ENCODE measurements around the gene KCTD7. TPM values are rescaled to one million over a fixed set of nuclear protein-coding genes. Genes with fewer than 3 reads are reported as not detected.

KCTD7 gene
- total and polyA plus RNA-seq, 10 of the 15 experiments (the other 5 are each of a cell fraction or from before 2014, with no cell fraction given), result 1.6 to 18.0 (median 9.4) TPM

- WGBS (ENCODE audit: insufficient coverage, insufficient replicate concordance, low lambda C conversion rate, missing lambda C conversion rate), result 91% methylated on average over 16 of the region's 16 CpGs
- TF ChIP-seq SRF (IDR thresholded peaks at IDR 0.05; ENCODE audit: low read depth in 2 of 2, low read length in 2 of 2) (no peak), POLR2A (IDR thresholded peaks at IDR 0.05; ENCODE audit: low read depth, low read length) (peak; percentile 34; the same call in 1 of the 2 replicates), PAX5 (IDR thresholded peaks at IDR 0.05; ENCODE audit: borderline replicate concordance, low read depth, low read length) (no peak), KDM1A (IDR thresholded peaks at IDR 0.05; ENCODE audit: borderline replicate concordance) (no peak), NFXL1 (IDR thresholded peaks at IDR 0.05; ENCODE audit: borderline replicate concordance) (no peak), SMARCA5 (IDR thresholded peaks at IDR 0.05) (no peak)
Observed at GRCh38 chr7:66662646-66663264, 34.1 kb downstream of the KCTD7 start.

GRCh38 chr7:66664590-66665293, 36.1 kb downstream of the KCTD7 start:
- Histone ChIP-seq H3K27ac (ENCODE audit: control insufficient read depth, insufficient read depth) (no peak overlapping the region), H3K27me3 (replicated peaks in 1 of 2; ENCODE audit: control insufficient read depth in 2 of 2, insufficient read depth in 2 of 2, low read length in 1 of 2) (no peaks in the 10 kb centered on the region), H3K79me2 (ENCODE audit: control insufficient read depth, insufficient read depth, low read length) (peaks cover 2% of the 10 kb centered on the region; the same call in 1 of the 2 replicates), H3K36me3 (ENCODE audit: control insufficient read depth in 2 of 2, insufficient read depth in 2 of 2, low read length in 1 of 2) (no peaks in the 10 kb centered on the region), H3K9ac (ENCODE audit: control insufficient read depth, insufficient read depth, low read length) (no peak overlapping the region), H3K4me2 (ENCODE audit: control insufficient read depth, insufficient read depth) (no peak overlapping the region), H2AFZ (ENCODE audit: control insufficient read depth, low read depth, low read length) (no peak overlapping the region), H3K4me3 (no peak overlapping the region), H3K4me1 (ENCODE audit: control insufficient read depth, insufficient read depth, low read length) (no peaks in the 10 kb centered on the region), H4K20me1 (ENCODE audit: control insufficient read depth, insufficient read depth) (no peaks in the 10 kb centered on the region), H3K9me3 (replicated peaks; ENCODE audit: control insufficient read depth, insufficient read depth, low read length) (no peaks in the 10 kb centered on the region; the same call in 2 of the 3 replicates)
- POLR2A ChIA-PET, result interaction anchor here (0.6 to 0.8 kb wide), 2 partner anchors 15 to 541 kb away, joined by 3 read pairs; no protein-coding TSS in a partner anchor
- ATAC-seq, result no peak
- intact Hi-C loops (cut with micrococcal nuclease; ENCODE audit: unreplicated experiment) (no loop called here), in situ Hi-C loops (cut with MboI) (no loop called here)
- BruUV-seq (replicated peaks), result no TSS peak
- no peak for FAIRE-seq
- SMC1A ChIA-PET (ENCODE audit: uncharacterized antibody, unreplicated experiment), result no interaction called here
- no peak for DNase-seq (ENCODE audit: low read depth, low spot score)
- RAD21 ChIA-PET (ENCODE audit: unreplicated experiment), result no interaction called here
- CTCF ChIA-PET, result no interaction called here
- 94% methylated on average over 24 of the region's 24 CpGs for WGBS (ENCODE audit: insufficient coverage, insufficient replicate concordance, low lambda C conversion rate, missing lambda C conversion rate)
- TF ChIP-seq ZNF217 (IDR thresholded peaks at IDR 0.05) (no peak), MLLT1 (IDR thresholded peaks at IDR 0.05) (no peak), EED (IDR thresholded peaks at IDR 0.05; ENCODE audit: low read depth) (no peak), TCF7 (IDR thresholded peaks at IDR 0.05; ENCODE audit: borderline replicate concordance) (no peak), PAX5 (IDR thresholded peaks at IDR 0.05; ENCODE audit: borderline replicate concordance, low read depth, low read length) (no peak), E4F1 (IDR thresholded peaks at IDR 0.05; ENCODE audit: borderline replicate concordance, partially characterized antibody) (no peak)

More at GRCh38 chr7:66662646-66663264, 34.1 kb downstream of the KCTD7 start:
- FAIRE-seq (no peak), ATAC-seq (no peak), DNase-seq (ENCODE audit: low read depth, low spot score) (no peak)
- no peak overlapping the region for H3K27ac ChIP-seq (ENCODE audit: control insufficient read depth, insufficient read depth)
- BruUV-seq (replicated peaks), result no TSS peak
- no peaks in the 10 kb centered on the region for H3K27me3 ChIP-seq (replicated peaks in 1 of 2; ENCODE audit: control insufficient read depth in 2 of 2, insufficient read depth in 2 of 2, low read length in 1 of 2)
- no peak overlapping the region for H3K4me2 ChIP-seq (ENCODE audit: control insufficient read depth, insufficient read depth)
- H3K36me3 ChIP-seq (ENCODE audit: control insufficient read depth in 2 of 2, insufficient read depth in 2 of 2, low read length in 1 of 2), result no peaks in the 10 kb centered on the region
- no peaks in the 10 kb centered on the region; the same call in 2 of the 3 replicates for H3K9me3 ChIP-seq (replicated peaks; ENCODE audit: control insufficient read depth, insufficient read depth, low read length)
- no peaks in the 10 kb centered on the region for H3K4me1 ChIP-seq (ENCODE audit: control insufficient read depth, insufficient read depth, low read length)
- POLR2A ChIA-PET, result interaction anchor here (0.7 kb wide), 1 partner anchor 52 kb away, joined by 3 read pairs; no protein-coding TSS in a partner anchor
- intact Hi-C loops (cut with micrococcal nuclease; ENCODE audit: unreplicated experiment), result no loop called here
- CTCF ChIA-PET, result no interaction called here
- SMC1A ChIA-PET (ENCODE audit: uncharacterized antibody, unreplicated experiment), result no interaction called here
- no peak overlapping the region for H3K9ac ChIP-seq (ENCODE audit: control insufficient read depth, insufficient read depth, low read length)
- H4K20me1 ChIP-seq (ENCODE audit: control insufficient read depth, insufficient read depth), result no peaks in the 10 kb centered on the region
- RAD21 ChIA-PET (ENCODE audit: unreplicated experiment), result no interaction called here
- peaks cover 2% of the 10 kb centered on the region for H3K79me2 ChIP-seq (ENCODE audit: control insufficient read depth, insufficient read depth, low read length)
- no peak overlapping the region for H2AFZ ChIP-seq (ENCODE audit: control insufficient read depth, low read depth, low read length)
- H3K4me3 ChIP-seq, result no peak overlapping the region
- in situ Hi-C loops (cut with MboI), result no loop called here
